Astrocyte of the cerebellum (primary cell): ENCODE results near the gene C22orf31.

Experiments used
- DNase-seq: peaks from one replicate; pipeline ENCODE4 v3.0.0-alpha.2; 2011; ENCODE audit warnings: low read depth
- H3K4me3 ChIP-seq: 2 replicates; pipeline ENCODE4 v1.5.1; 2011; ENCODE audit warnings: mild to moderate bottlenecking, low read depth, low read length, moderate library complexity
- CTCF ChIP-seq: IDR thresholded peaks from 2 replicates; pipeline ENCODE4 v1.5.1; 2012; ENCODE audit warnings: low read length, low read depth, moderate library complexity, mild to moderate bottlenecking; ENCODE audit errors: missing control alignments
- in situ Hi-C: cut with HindIII; loops from 2 replicates; pipeline ENCODE4 v1.10.0; 2017; ENCODE audit warnings: low sequenced_read_pairs

The C22orf31 gene

GRCh38 chr22:29060251-29060869 lies 1.3 kb downstream of the C22orf31 start:
- no peak for TF ChIP-seq CTCF
- DNase-seq: no peak
- in situ Hi-C loops: no loop called here
- H3K4me3 ChIP-seq: no peak overlapping the region

GRCh38 chr22:29056472-29056871 lies 5.2 kb downstream of the C22orf31 start:
- no peak overlapping the region for H3K4me3 ChIP-seq
- DNase-seq: no peak
- in situ Hi-C loops: no loop called here
- TF ChIP-seq CTCF: no peak

GRCh38 chr22:29055192-29055830 lies 6.3 kb downstream of the C22orf31 start:
- TF ChIP-seq CTCF: no peak
- DNase-seq: no peak
- in situ Hi-C loops: no loop called here
- H3K4me3 ChIP-seq: no peak overlapping the region

GRCh38 chr22:29054251-29054767 lies 7.3 kb downstream of the C22orf31 start:
- in situ Hi-C loops: no loop called here
- no peak for DNase-seq
- H3K4me3 ChIP-seq: no peak overlapping the region
- TF ChIP-seq CTCF: no peak

- no peak overlapping the region for H3K4me3 ChIP-seq
- in situ Hi-C loops: no loop called here
- TF ChIP-seq CTCF: no peak
- DNase-seq: no peak
Measured at GRCh38 chr22:29053048-29053702, 8.5 kb downstream of the C22orf31 start.

- in situ Hi-C loops: no loop called here
- DNase-seq: no peak
- no peak overlapping the region for H3K4me3 ChIP-seq
- TF ChIP-seq CTCF: no peak
Measured at GRCh38 chr22:29050457-29050856, 11.2 kb downstream of the C22orf31 start.
